ENCODE measurements around the gene SPATA32.

The SPATA32 gene

GRCh38 chr17:45246338-45246737, 15.6 kb downstream of the SPATA32 start:
- DNase-seq = no peak

GRCh38 chr17:45244725-45245656, 16.9 kb downstream of the SPATA32 start:
- no peak for DNase-seq

GRCh38 chr17:45243750-45244149, 18.1 kb downstream of the SPATA32 start:
- DNase-seq = no peak

GRCh38 chr17:45242029-45242414, 19.9 kb downstream of the SPATA32 start:
- DNase-seq = no peak

- peak; percentile 62 to 79 for DNase-seq
These were observed 20.4 kb downstream of the SPATA32 start for GRCh38 chr17:45241328-45242028.

GRCh38 chr17:45240905-45241327, 21.0 kb downstream of the SPATA32 start:
- DNase-seq = no peak

GRCh38 chr17:45238155-45238774, 23.6 kb downstream of the SPATA32 start:
- no peak for DNase-seq

GRCh38 chr17:45237686-45238085, 24.2 kb downstream of the SPATA32 start:
- no peak for DNase-seq

GRCh38 chr17:45236282-45236606, 25.6 kb downstream of the SPATA32 start:
- DNase-seq = no peak

GRCh38 chr17:45235416-45236281, 26.2 kb downstream of the SPATA32 start:
- peak; percentile 48 to 58 for DNase-seq

- DNase-seq = peak; percentile 62 to 68
These were observed 27.1 kb downstream of the SPATA32 start for GRCh38 chr17:45234641-45235415.

GRCh38 chr17:45233423-45233924, 28.4 kb downstream of the SPATA32 start:
- DNase-seq = no peak

GRCh38 chr17:45232514-45233422, 29.1 kb downstream of the SPATA32 start:
- no peak for DNase-seq

- DNase-seq = no peak
These were observed 30.3 kb downstream of the SPATA32 start for GRCh38 chr17:45231481-45232116.

- no peak for DNase-seq
These were observed 31.0 kb downstream of the SPATA32 start for GRCh38 chr17:45230787-45231480.

GRCh38 chr17:45230410-45230786, 31.5 kb downstream of the SPATA32 start:
- no peak for DNase-seq

GRCh38 chr17:45229681-45230409, 32.0 kb downstream of the SPATA32 start:
- no peak for DNase-seq

GRCh38 chr17:45228763-45229539, 32.9 kb downstream of the SPATA32 start:
- DNase-seq = no peak
